Large intestine (tissue), 3 donors: Measurements from ENCODE around the gene ARHGAP32. TPM values are rescaled to one million over a fixed set of nuclear protein-coding genes. Genes with fewer than 3 reads are reported as not detected.
"Not testable (repeated sequence)": the region's sequence is repeated elsewhere in the genome, so short reads cannot be mapped to it uniquely, and the experiment has no call there.

Experiments used
- DNase-seq, 2 donors: peaks; one replicate each; pipeline versions ENCODE4 v3.0.0 to v3.0.0-alpha.2; 2013
- H3K27ac ChIP-seq: one replicate; pipeline ENCODE4 v1.5.1; 2013; ENCODE audit warnings: low read length
- H3K27me3 ChIP-seq: 2 replicates; pipeline ENCODE4 v1.6.1; 2013; ENCODE audit warnings: low read length; ENCODE audit not compliant: control insufficient read depth, insufficient read depth
- H3K36me3 ChIP-seq: 2 replicates; pipeline ENCODE4 v1.6.1; 2013; ENCODE audit warnings: low read length; ENCODE audit not compliant: control insufficient read depth, insufficient read depth
- H3K4me1 ChIP-seq: one replicate; pipeline ENCODE4 v1.6.1; 2013; ENCODE audit warnings: low read length; ENCODE audit not compliant: control insufficient read depth, insufficient read depth
- H3K4me3 ChIP-seq: one replicate; pipeline ENCODE4 v1.5.1; 2013; ENCODE audit warnings: low read length
- H3K9me3 ChIP-seq: one replicate; pipeline ENCODE4 v1.6.1; 2013; ENCODE audit warnings: mild to moderate bottlenecking, low read depth, low read length, moderate library complexity; ENCODE audit not compliant: control insufficient read depth
- WGBS: methylation state at CpG from one replicate; pipeline ENCODE4 v1.1.5; 2013; ENCODE audit warnings: low lambda C conversion rate; ENCODE audit not compliant: insufficient coverage; 5-methylcytosine and 5-hydroxymethylcytosine counted together
- polyA plus RNA-seq: library from polyadenylated mRNA; unstranded; fragments of 120-200 nt; gene quantifications from one replicate; pipeline ENCODE4 v1.2.1, GENCODE V29; 2013

The ARHGAP32 gene
- polyA plus RNA-seq, 1 donor, result 15.6 TPM

DNA sequence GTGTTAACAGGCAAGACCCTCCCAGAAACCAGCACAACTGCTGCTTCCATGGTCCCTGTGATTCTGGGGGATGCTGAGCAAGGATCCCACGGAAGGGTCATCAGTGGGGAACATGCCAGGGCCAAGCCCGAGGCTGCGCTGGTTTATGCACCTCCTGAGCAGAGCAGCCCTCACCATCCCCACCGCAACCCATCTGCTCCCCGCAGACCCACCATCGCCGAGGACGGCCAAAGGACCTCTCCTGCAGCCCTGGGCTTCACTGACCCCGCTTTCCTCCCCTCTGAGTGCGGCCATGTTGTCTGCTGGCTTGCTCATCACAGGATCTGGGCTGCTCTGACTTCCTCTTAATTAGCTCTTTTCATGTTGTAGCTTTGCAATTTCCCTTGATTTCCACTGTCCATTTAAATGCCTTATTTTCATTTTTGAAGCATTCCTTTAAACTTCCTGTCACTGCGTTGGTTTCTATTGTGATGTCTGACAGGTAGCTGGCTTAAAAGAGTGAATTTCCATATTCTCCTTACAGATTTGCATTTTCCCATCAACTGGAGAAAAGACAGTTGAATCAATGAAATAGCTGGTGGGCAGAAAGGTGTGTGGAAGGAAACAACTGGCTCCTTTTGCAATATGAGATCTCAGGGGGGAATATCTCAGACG, 264.3 kb downstream of the ARHGAP32 start:
- 68% methylated on average over 5 of the region's 12 CpGs for WGBS
- no peaks in the 10 kb centered on the region for H3K9me3 ChIP-seq
- no peak overlapping the region for H3K4me3 ChIP-seq
- no peak overlapping the region for H3K27ac ChIP-seq
- no peak for DNase-seq
- peaks cover 15% of the 10 kb centered on the region for H3K27me3 ChIP-seq
- H3K4me1 ChIP-seq, result no peaks in the 10 kb centered on the region
- H3K36me3 ChIP-seq, result no peaks in the 10 kb centered on the region

GRCh38 chr11:128927108-128927461, 265.0 kb downstream of the ARHGAP32 start:
- Histone ChIP-seq H3K27me3 (peaks cover 15% of the 10 kb centered on the region), H3K4me3 (no peak overlapping the region), H3K4me1 (no peaks in the 10 kb centered on the region), H3K27ac (no peak overlapping the region), H3K36me3 (no peaks in the 10 kb centered on the region), H3K9me3 (no peaks in the 10 kb centered on the region)
- no CpG with 5 or more reads among the region's 11 CpGs for WGBS
- no peak for DNase-seq

DNA sequence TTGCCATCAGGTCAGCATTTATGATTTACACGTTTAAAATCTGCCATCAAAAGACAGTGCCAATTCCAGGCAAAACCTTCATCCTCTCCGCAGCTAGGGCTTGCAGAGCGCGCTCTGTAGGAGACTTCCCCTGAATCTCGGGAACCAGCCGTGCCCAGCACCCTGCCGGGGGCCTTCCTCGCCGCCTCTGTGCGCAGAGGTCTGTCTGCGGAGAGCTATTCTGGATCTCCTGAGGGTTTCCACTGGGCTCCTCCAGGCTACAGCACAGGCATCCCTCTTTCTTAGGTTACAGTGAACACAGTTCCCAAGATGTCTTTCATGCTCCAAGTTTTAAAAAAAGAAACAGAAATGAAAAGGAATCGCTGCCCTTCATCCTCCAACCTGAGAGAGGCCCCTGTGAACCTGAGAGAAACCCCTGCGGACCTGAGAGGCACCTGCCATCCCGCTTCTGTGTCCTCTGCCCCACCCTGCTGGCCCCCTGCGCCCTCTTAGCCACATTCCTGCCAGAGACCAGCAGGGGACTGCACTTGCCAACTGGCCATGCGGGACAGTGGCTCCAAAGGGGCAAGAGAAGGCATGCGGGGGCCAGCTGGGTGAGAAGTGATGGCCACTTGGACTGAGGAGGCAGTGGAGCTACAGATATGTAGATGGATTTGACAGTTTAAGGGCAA, 265.6 kb downstream of the ARHGAP32 start:
- DNase-seq, result no peak
- Histone ChIP-seq H3K27ac (no peak overlapping the region), H3K36me3 (no peaks in the 10 kb centered on the region), H3K4me1 (no peaks in the 10 kb centered on the region), H3K4me3 (no peak overlapping the region), H3K27me3 (peaks cover 15% of the 10 kb centered on the region), H3K9me3 (no peaks in the 10 kb centered on the region)
- whole genome bisulfite sequencing, result no CpG with 5 or more reads among the region's 17 CpGs

DNA sequence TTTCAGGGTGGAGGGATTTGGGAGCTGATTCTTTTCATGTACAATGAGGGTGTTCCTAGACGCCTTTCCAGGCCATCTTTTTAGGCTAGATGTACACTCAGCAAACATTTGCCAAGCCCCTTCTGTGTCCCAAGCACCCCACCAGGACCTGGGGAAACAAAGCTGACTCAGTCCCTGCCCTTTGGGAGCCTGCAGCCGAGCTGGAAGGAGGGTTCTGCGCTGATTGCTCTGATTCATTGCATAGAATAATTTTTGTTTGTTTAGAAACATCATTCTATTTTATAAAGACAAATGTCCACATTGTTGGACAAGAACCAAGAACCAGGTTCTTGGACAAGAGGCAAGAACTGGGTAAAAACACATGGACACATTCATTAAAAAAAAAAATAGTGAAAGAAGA, 266.1 kb downstream of the ARHGAP32 start:
- H3K27ac ChIP-seq, result no peak overlapping the region
- peaks cover 15% of the 10 kb centered on the region for H3K27me3 ChIP-seq
- no peak overlapping the region for H3K4me3 ChIP-seq
- no peaks in the 10 kb centered on the region for H3K36me3 ChIP-seq
- H3K4me1 ChIP-seq, result no peaks in the 10 kb centered on the region
- WGBS, result no CpG with 5 or more reads among the region's 3 CpGs
- H3K9me3 ChIP-seq, result no peaks in the 10 kb centered on the region
- DNase-seq, result no peak

- H3K4me3 ChIP-seq, result no peak overlapping the region
- no peaks in the 10 kb centered on the region for H3K36me3 ChIP-seq
- H3K4me1 ChIP-seq, result no peaks in the 10 kb centered on the region
- H3K27ac ChIP-seq, result no peak overlapping the region
- no peaks in the 10 kb centered on the region for H3K9me3 ChIP-seq
- H3K27me3 ChIP-seq, result peaks cover 15% of the 10 kb centered on the region
- WGBS, result no CpG with 5 or more reads among the region's 2 CpGs
- no peak for DNase-seq
Measured at GRCh38 chr11:128925250-128925600, 266.9 kb downstream of the ARHGAP32 start.

DNA sequence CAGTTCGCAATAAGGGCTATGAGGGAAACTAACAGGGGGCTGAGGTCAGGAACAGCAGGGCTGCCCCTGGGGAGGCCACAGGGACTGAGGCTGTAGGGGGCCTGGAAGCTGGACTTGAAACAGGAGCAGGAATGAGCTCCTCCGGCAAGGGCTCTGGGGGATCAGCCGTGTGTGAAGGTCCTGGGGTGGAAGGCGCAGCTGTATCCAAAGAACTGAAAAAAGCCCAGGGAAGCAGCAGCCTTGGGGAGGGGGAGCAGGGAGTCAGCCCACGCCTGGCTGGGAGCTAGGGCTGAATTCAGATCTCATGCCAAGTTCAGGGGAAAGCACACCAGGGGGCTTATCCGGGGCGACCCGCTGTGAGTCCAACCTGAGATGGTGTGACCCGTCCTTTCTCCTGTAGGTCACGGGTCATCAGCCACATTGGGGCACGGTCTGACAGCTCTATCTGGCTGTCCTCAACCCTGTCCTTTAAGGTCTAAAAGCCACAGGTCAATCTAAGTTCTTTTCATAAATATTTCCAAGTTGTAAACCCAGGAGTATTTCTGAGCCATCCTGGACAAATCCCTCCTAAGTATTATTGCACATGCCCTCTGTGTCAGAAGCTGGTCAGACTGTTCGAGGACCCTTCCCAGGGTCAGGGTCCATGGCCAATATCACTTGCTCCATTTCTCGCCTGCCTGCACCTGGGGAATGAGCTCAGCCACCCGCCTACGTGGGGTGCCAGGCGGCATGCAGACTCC, 267.4 kb downstream of the ARHGAP32 start:
- no peak for DNase-seq
- H3K36me3 ChIP-seq, result no peaks in the 10 kb centered on the region
- H3K4me3 ChIP-seq, result no peak overlapping the region
- H3K9me3 ChIP-seq, result no peaks in the 10 kb centered on the region
- 86% methylated on average over 1 of the region's 16 CpGs for WGBS
- peaks cover 15% of the 10 kb centered on the region for H3K27me3 ChIP-seq
- no peaks in the 10 kb centered on the region for H3K4me1 ChIP-seq
- H3K27ac ChIP-seq, result no peak overlapping the region

GRCh38 chr11:128924104-128924503, 268.0 kb downstream of the ARHGAP32 start:
- Histone ChIP-seq H3K36me3 (no peaks in the 10 kb centered on the region), H3K27ac (no peak overlapping the region), H3K4me3 (no peak overlapping the region), H3K27me3 (peaks cover 13% of the 10 kb centered on the region), H3K9me3 (no peaks in the 10 kb centered on the region), H3K4me1 (no peaks in the 10 kb centered on the region)
- WGBS, result 94% methylated on average over 2 of the region's 7 CpGs
- DNase-seq, result no peak

- WGBS, result no CpG with 5 or more reads among the region's 4 CpGs
Measured at GRCh38 chr11:128921793-128922192, 270.3 kb downstream of the ARHGAP32 start.

DNA sequence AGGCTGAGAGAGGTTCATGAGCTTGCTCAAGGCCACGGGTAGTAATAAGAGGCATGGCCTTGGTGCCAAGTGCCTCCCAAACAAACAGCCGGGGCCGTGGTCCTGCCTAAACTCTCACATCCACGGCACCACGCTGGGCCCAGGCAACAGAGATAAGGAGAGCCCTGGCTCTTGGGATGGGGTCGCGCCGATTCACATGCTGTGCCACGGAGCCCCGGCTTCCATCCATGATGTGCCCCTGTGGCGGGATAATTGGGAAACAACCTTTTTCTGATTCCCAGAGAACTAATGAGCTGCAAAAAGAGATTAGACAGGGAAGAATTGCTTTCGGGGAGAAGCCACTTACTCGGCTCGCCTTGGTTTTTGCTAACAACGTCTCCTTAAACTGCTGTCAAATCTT, 271.5 kb downstream of the ARHGAP32 start:
- WGBS, result no CpG with 5 or more reads among the region's 15 CpGs
- Histone ChIP-seq H3K27ac (no peak overlapping the region), H3K4me3 (no peak overlapping the region), H3K9me3 (no peaks in the 10 kb centered on the region), H3K4me1 (no peaks in the 10 kb centered on the region), H3K36me3 (no peaks in the 10 kb centered on the region), H3K27me3 (peaks cover 3% of the 10 kb centered on the region)
- DNase-seq, result no peak

More at GRCh38 chr11:128921793-128922192, 270.3 kb downstream of the ARHGAP32 start:
- Histone ChIP-seq H3K9me3 (no peaks in the 10 kb centered on the region), H3K27ac (no peak overlapping the region), H3K4me3 (no peak overlapping the region), H3K36me3 (no peaks in the 10 kb centered on the region), H3K4me1 (no peaks in the 10 kb centered on the region), H3K27me3 (peaks cover 3% of the 10 kb centered on the region)
- no peak for DNase-seq

GRCh38 chr11:128919635-128920034, 272.5 kb downstream of the ARHGAP32 start:
- WGBS, result no CpG with 5 or more reads among the region's 7 CpGs
- DNase-seq, H3K4me3 ChIP-seq, H3K27me3 ChIP-seq, H3K4me1 ChIP-seq, H3K27ac ChIP-seq, H3K9me3 ChIP-seq, H3K36me3 ChIP-seq: not testable (repeated sequence)
